Inflammatory macrophage (primary cell): ENCODE results near the gene ALDOB.

Source experiments
- DNase-seq, 2 donors: peaks; one replicate each; pipeline ENCODE4 v3.0.0-alpha.2; 2020 to 2022
- total RNA-seq, 18 experiments: gene quantifications; one replicate each; lab custom pipeline; 2026; ENCODE audit warnings: mixed read lengths in 6 of 18, inconsistent platforms in 2 of 18; lab: John Stamatoyannopoulos, UW

The ALDOB gene
- total RNA-seq = 0 to 0.15 (median 0) reads per million in 18 experiments

GRCh38 chr9:101435601-101436079 is at the start of gene ALDOB:
ALDOB (minus strand) TSS chr9:101435774; CDS start chr9:101430887, 4,887 bp downstream.
- DNase-seq = no peak

GRCh38 chr9:101484046-101484445 is 48.5 kb upstream of the ALDOB start:
- no peak for DNase-seq

GRCh38 chr9:101481261-101481660 is 45.7 kb upstream of the ALDOB start:
- DNase-seq = no peak

GRCh38 chr9:101480386-101480785 is 44.8 kb upstream of the ALDOB start:
- DNase-seq = no peak

- DNase-seq = no peak
Observed at GRCh38 chr9:101479338-101480030, 43.9 kb upstream of the ALDOB start.

GRCh38 chr9:101478906-101479305 is 43.3 kb upstream of the ALDOB start:
- peak; percentile 45 to 60 for DNase-seq

- no peak for DNase-seq
Observed at GRCh38 chr9:101478444-101478843, 42.9 kb upstream of the ALDOB start.

GRCh38 chr9:101477736-101478135 is 42.2 kb upstream of the ALDOB start:
- DNase-seq = no peak

GRCh38 chr9:101477214-101477613 is 41.6 kb upstream of the ALDOB start:
- DNase-seq = no peak

- DNase-seq = no peak
Observed at GRCh38 chr9:101476576-101477208, 41.1 kb upstream of the ALDOB start.

GRCh38 chr9:101472891-101473290 is 37.3 kb upstream of the ALDOB start:
- DNase-seq = no peak

- DNase-seq = no peak
Observed at GRCh38 chr9:101470929-101471328, 35.4 kb upstream of the ALDOB start.

- DNase-seq = no peak
Observed at GRCh38 chr9:101470021-101470420, 34.4 kb upstream of the ALDOB start.

GRCh38 chr9:101469026-101469425 is 33.5 kb upstream of the ALDOB start:
- no peak for DNase-seq

GRCh38 chr9:101468116-101468515 is 32.5 kb upstream of the ALDOB start:
- DNase-seq = no peak

GRCh38 chr9:101467690-101468089 is 32.1 kb upstream of the ALDOB start:
- DNase-seq = no peak

GRCh38 chr9:101466863-101467262 is 31.3 kb upstream of the ALDOB start:
- no peak for DNase-seq

GRCh38 chr9:101465326-101465915 is 29.8 kb upstream of the ALDOB start:
- DNase-seq = peak; percentile 81 to 84

GRCh38 chr9:101463397-101463796 is 27.8 kb upstream of the ALDOB start:
- no peak for DNase-seq

- DNase-seq = no peak
Observed at GRCh38 chr9:101462558-101462957, 27.0 kb upstream of the ALDOB start.

- no peak for DNase-seq
Observed at GRCh38 chr9:101460965-101461364, 25.4 kb upstream of the ALDOB start.

- DNase-seq = peak; percentile 69 to 72
Observed at GRCh38 chr9:101458963-101459631, 23.5 kb upstream of the ALDOB start.

- DNase-seq = no peak
Observed at GRCh38 chr9:101457003-101457402, 21.4 kb upstream of the ALDOB start.
